Liver (tissue), 9 donors: ENCODE measurements around the gene TANC2. TPM values are rescaled to one million over a fixed set of nuclear protein-coding genes. Genes with fewer than 3 reads are reported as not detected.

Source experiments
- DNase-seq: peaks from one replicate; pipeline ENCODE4 v3.0.0-alpha.2; 2017; ENCODE audit warnings: low spot score
- H3K27ac ChIP-seq, 2 donors: one replicate each; pipeline ENCODE4 v1.7.0; 2013; ENCODE audit warnings: inconsistent platforms in 2 of 2, low read length in 2 of 2, control low read depth in 1 of 2, low read depth in 1 of 2, mild to moderate bottlenecking in 1 of 2
- H3K27me3 ChIP-seq, 4 donors: one replicate each; pipeline versions ENCODE4 v1.6.1 to v1.7.0; 2013; ENCODE audit warnings: low read length in 3 of 4, inconsistent platforms in 1 of 4, mild to moderate bottlenecking in 1 of 4, moderate library complexity in 1 of 4; ENCODE audit not compliant: control insufficient read depth in 4 of 4, insufficient read depth in 4 of 4
- H3K36me3 ChIP-seq, 4 donors: one replicate each; pipeline versions ENCODE4 v1.6.1 to v1.7.0; 2013; ENCODE audit warnings: low read length in 3 of 4, mild to moderate bottlenecking in 3 of 4, low read depth in 1 of 4, moderate library complexity in 1 of 4; ENCODE audit not compliant: control insufficient read depth in 4 of 4, insufficient read depth in 3 of 4
- H3K4me1 ChIP-seq, 4 donors: one replicate each; pipeline versions ENCODE4 v1.6.1 to v1.7.0; 2013; ENCODE audit warnings: low read length in 3 of 4, mild to moderate bottlenecking in 3 of 4, moderate library complexity in 1 of 4; ENCODE audit not compliant: control insufficient read depth in 4 of 4, insufficient read depth in 4 of 4
- H3K4me3 ChIP-seq, 3 donors: one replicate each; pipeline versions ENCODE4 v1.6.1 to v1.7.0; 2013; ENCODE audit warnings: low read length in 3 of 3, control low read depth in 1 of 3, low read depth in 1 of 3, mild to moderate bottlenecking in 1 of 3
- H3K9ac ChIP-seq, 2 donors: one replicate each; pipeline ENCODE4 v1.7.0; 2013; ENCODE audit warnings: low read length in 2 of 2, mild to moderate bottlenecking in 2 of 2, moderate library complexity in 2 of 2, control low read depth in 1 of 2, low read depth in 1 of 2
- H3K9me3 ChIP-seq, 4 donors: one replicate each; pipeline versions ENCODE4 v1.6.1 to v1.7.0; 2013; ENCODE audit warnings: low read length in 3 of 4; ENCODE audit not compliant: control insufficient read depth in 4 of 4
- EGR1 ChIP-seq, 2 donors: IDR thresholded peaks; 2 replicates each; pipeline ENCODE4 v1.6.1; 2016 to 2018; ENCODE audit warnings: antibody characterized with exemption in 2 of 2, low read depth in 2 of 2
- FOXA1 ChIP-seq: IDR thresholded peaks from 2 replicates; pipeline ENCODE4 v1.6.1; 2016; ENCODE audit warnings: antibody characterized with exemption
- FOXA2 ChIP-seq: IDR thresholded peaks from 2 replicates; pipeline ENCODE4 v1.6.1; 2016; ENCODE audit warnings: antibody characterized with exemption
- HNF4A ChIP-seq, 2 donors: conservative IDR thresholded peaks; 2 replicates each; pipeline ENCODE4 v1.6.1; 2016; ENCODE audit warnings: antibody characterized with exemption in 2 of 2, mild to moderate bottlenecking in 2 of 2
- JUND ChIP-seq, 2 donors: IDR thresholded peaks; 2 replicates each; pipeline ENCODE4 v1.6.1; 2016; ENCODE audit warnings: antibody characterized with exemption in 2 of 2
- NR2F2 ChIP-seq: IDR thresholded peaks from 2 replicates; pipeline ENCODE4 v1.6.1; 2016; ENCODE audit warnings: antibody characterized with exemption
- RAD21 ChIP-seq, 2 donors: IDR thresholded peaks; 2 replicates each; pipeline ENCODE4 v1.6.1; 2016; ENCODE audit warnings: antibody characterized with exemption in 2 of 2, mild to moderate bottlenecking in 2 of 2
- RXRA ChIP-seq, 2 donors: IDR thresholded peaks; 2 replicates each; pipeline ENCODE4 v1.6.1; 2017 to 2018; ENCODE audit warnings: antibody characterized with exemption in 2 of 2, mild to moderate bottlenecking in 1 of 2
- YY1 ChIP-seq: IDR thresholded peaks from 2 replicates; pipeline ENCODE4 v1.6.1; 2016; ENCODE audit warnings: antibody characterized with exemption, mild to moderate bottlenecking
- WGBS: extraction: QIAGEN DNeasy Blood & Tissue Kit; methylation state at CpG from one replicate; pipeline ENCODE4 v1.1.7; 2013; 5-methylcytosine and 5-hydroxymethylcytosine counted together
- polyA plus RNA-seq, 2 donors: library from polyadenylated mRNA; stranded (reverse) in 1 of 2; unstranded in 1 of 2; fragments of 200-250 nt in 1 of 2; fragments of >200 nt in 1 of 2; fragmentation: Nextera tagmentation in 1 of 2; extraction: Ambion mirVana in 1 of 2; gene quantifications; one replicate each; pipeline versions ENCODE4 v1.2.1 to v1.2.3, GENCODE V29; 2013 to 2015
- total RNA-seq, 2 donors: library from RNA; depleted of rRNA; stranded (reverse); fragments of >200 nt; gene quantifications; one replicate each; pipeline ENCODE4 v1.2.3, GENCODE V29; 2014
- TF ChIP-seq, protein P1 (sequence below): IDR thresholded peaks from 2 replicates; pipeline ENCODE4 v1.6.1; 2016; ENCODE audit warnings: antibody characterized with exemption
- TF ChIP-seq, protein P2 (sequence below): IDR thresholded peaks from 2 replicates; pipeline ENCODE4 v1.6.1; 2016; ENCODE audit warnings: antibody characterized with exemption, mild to moderate bottlenecking
- TF ChIP-seq, protein P3 (sequence below): fragments of 150-350 bp; IDR thresholded peaks from 2 replicates; pipeline ENCODE4 v1.5.1; 2017; ENCODE audit warnings: improper control_type of control experiment, low read depth, low read length; ENCODE audit not compliant: missing input control
- TF ChIP-seq, protein P4 (sequence below): IDR thresholded peaks from 2 replicates; pipeline ENCODE4 v1.6.1; 2016; ENCODE audit warnings: antibody characterized with exemption
- TF ChIP-seq, protein P5 (sequence below): IDR thresholded peaks from 2 replicates; pipeline ENCODE4 v1.6.1; 2016; ENCODE audit warnings: antibody characterized with exemption
- donor health status: healthy.
- donor health status: healthy.
- donor health status: healthy.
- donor health status: healthy.
- donor health status: healthy.

TANC2 gene
- total and polyA plus RNA-seq, 4 donors, result 1.2 to 7.7 (median 4.1) TPM

- Histone ChIP-seq H3K9ac (no peak overlapping the region), H3K4me1 (no peaks in the 10 kb centered on the region), H3K27me3 (peaks cover 0 to 3% (median 0%) of the 10 kb centered on the region in 4 donors), H3K9me3 (no peaks in the 10 kb centered on the region), H3K4me3 (no peak overlapping the region), H3K36me3 (no peaks in the 10 kb centered on the region), H3K27ac (no peak overlapping the region)
- DNase-seq, result no peak
- TF ChIP-seq JUND (IDR thresholded peaks at IDR 0.05), result no peak
- no peak for TF ChIP-seq FOXA2
- no peak for TF ChIP-seq HNF4A (conservative IDR thresholded peaks at IDR 0.05)
- no peak for TF ChIP-seq RAD21 (IDR thresholded peaks at IDR 0.05)
- WGBS, result 76% methylated on average over 2 of the region's 2 CpGs
Observed at GRCh38 chr17:62935523-62935922, 30.5 kb upstream of the TANC2 start.

- H3K4me1 ChIP-seq, result no peaks in the 10 kb centered on the region
- no peak for TF ChIP-seq YY1
- TF ChIP-seq, protein P1, sequence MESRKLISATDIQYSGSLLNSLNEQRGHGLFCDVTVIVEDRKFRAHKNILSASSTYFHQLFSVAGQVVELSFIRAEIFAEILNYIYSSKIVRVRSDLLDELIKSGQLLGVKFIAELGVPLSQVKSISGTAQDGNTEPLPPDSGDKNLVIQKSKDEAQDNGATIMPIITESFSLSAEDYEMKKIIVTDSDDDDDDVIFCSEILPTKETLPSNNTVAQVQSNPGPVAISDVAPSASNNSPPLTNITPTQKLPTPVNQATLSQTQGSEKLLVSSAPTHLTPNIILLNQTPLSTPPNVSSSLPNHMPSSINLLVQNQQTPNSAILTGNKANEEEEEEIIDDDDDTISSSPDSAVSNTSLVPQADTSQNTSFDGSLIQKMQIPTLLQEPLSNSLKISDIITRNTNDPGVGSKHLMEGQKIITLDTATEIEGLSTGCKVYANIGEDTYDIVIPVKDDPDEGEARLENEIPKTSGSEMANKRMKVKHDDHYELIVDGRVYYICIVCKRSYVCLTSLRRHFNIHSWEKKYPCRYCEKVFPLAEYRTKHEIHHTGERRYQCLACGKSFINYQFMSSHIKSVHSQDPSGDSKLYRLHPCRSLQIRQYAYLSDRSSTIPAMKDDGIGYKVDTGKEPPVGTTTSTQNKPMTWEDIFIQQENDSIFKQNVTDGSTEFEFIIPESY, result no peak
- TF ChIP-seq FOXA1, result no peak
- no peak for TF ChIP-seq EGR1 (IDR thresholded peaks at IDR 0.05; ENCODE audit: low read depth in 2 of 2)
- TF ChIP-seq JUND (IDR thresholded peaks at IDR 0.05), result no peak
- no peak for TF ChIP-seq HNF4A (conservative IDR thresholded peaks at IDR 0.05)
- TF ChIP-seq FOXA2, result no peak
- TF ChIP-seq, protein P2, sequence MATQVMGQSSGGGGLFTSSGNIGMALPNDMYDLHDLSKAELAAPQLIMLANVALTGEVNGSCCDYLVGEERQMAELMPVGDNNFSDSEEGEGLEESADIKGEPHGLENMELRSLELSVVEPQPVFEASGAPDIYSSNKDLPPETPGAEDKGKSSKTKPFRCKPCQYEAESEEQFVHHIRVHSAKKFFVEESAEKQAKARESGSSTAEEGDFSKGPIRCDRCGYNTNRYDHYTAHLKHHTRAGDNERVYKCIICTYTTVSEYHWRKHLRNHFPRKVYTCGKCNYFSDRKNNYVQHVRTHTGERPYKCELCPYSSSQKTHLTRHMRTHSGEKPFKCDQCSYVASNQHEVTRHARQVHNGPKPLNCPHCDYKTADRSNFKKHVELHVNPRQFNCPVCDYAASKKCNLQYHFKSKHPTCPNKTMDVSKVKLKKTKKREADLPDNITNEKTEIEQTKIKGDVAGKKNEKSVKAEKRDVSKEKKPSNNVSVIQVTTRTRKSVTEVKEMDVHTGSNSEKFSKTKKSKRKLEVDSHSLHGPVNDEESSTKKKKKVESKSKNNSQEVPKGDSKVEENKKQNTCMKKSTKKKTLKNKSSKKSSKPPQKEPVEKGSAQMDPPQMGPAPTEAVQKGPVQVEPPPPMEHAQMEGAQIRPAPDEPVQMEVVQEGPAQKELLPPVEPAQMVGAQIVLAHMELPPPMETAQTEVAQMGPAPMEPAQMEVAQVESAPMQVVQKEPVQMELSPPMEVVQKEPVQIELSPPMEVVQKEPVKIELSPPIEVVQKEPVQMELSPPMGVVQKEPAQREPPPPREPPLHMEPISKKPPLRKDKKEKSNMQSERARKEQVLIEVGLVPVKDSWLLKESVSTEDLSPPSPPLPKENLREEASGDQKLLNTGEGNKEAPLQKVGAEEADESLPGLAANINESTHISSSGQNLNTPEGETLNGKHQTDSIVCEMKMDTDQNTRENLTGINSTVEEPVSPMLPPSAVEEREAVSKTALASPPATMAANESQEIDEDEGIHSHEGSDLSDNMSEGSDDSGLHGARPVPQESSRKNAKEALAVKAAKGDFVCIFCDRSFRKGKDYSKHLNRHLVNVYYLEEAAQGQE, result no peak
- TF ChIP-seq, protein P3, sequence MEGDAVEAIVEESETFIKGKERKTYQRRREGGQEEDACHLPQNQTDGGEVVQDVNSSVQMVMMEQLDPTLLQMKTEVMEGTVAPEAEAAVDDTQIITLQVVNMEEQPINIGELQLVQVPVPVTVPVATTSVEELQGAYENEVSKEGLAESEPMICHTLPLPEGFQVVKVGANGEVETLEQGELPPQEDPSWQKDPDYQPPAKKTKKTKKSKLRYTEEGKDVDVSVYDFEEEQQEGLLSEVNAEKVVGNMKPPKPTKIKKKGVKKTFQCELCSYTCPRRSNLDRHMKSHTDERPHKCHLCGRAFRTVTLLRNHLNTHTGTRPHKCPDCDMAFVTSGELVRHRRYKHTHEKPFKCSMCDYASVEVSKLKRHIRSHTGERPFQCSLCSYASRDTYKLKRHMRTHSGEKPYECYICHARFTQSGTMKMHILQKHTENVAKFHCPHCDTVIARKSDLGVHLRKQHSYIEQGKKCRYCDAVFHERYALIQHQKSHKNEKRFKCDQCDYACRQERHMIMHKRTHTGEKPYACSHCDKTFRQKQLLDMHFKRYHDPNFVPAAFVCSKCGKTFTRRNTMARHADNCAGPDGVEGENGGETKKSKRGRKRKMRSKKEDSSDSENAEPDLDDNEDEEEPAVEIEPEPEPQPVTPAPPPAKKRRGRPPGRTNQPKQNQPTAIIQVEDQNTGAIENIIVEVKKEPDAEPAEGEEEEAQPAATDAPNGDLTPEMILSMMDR, result no peak
- TF ChIP-seq NR2F2, result no peak
- TF ChIP-seq, protein P4, sequence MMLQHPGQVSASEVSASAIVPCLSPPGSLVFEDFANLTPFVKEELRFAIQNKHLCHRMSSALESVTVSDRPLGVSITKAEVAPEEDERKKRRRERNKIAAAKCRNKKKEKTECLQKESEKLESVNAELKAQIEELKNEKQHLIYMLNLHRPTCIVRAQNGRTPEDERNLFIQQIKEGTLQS, result no peak
- TF ChIP-seq, protein P5, sequence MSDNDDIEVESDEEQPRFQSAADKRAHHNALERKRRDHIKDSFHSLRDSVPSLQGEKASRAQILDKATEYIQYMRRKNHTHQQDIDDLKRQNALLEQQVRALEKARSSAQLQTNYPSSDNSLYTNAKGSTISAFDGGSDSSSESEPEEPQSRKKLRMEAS, result no peak
- no peak for TF ChIP-seq RXRA (IDR thresholded peaks at IDR 0.05)
- DNase-seq, result no peak
- peaks cover 0 to 6% (median 3%) of the 10 kb centered on the region in 4 donors for H3K9me3 ChIP-seq
- H3K27ac ChIP-seq, result no peak overlapping the region
- no peak overlapping the region for H3K4me3 ChIP-seq
- 59% methylated on average over 1 of the region's 1 CpG for WGBS
- peaks cover 0 to 3% (median 0%) of the 10 kb centered on the region in 4 donors for H3K27me3 ChIP-seq
- no peak overlapping the region for H3K9ac ChIP-seq
- no peaks in the 10 kb centered on the region for H3K36me3 ChIP-seq
Observed at GRCh38 chr17:62937606-62938005, 28.4 kb upstream of the TANC2 start.
